ENCODE data around the gene TSC22D1.

GRCh38 chr13:44404261-44405132, 171.6 kb downstream of the TSC22D1 start:
- no peak for TF ChIP-seq SIN3A (IDR thresholded peaks at IDR 0.05; ENCODE audit: borderline replicate concordance, insufficient read depth, low read length)
- no peak for TF ChIP-seq TAF1 (IDR thresholded peaks at IDR 0.05; ENCODE audit: borderline replicate concordance, insufficient read depth, low read length)
- TF ChIP-seq POLR2AphosphoS5 (IDR thresholded peaks at IDR 0.05; ENCODE audit: low read depth, low read length) = no peak

Measured in PFSK-1 (cell line).